Endometrial microvascular endothelial cells (primary cell): ENCODE measurements around the gene ZBTB7C. TPM values are rescaled to one million over a fixed set of nuclear protein-coding genes. Genes with fewer than 3 reads are reported as not detected.

Source experiments
- in situ Hi-C: cut with HindIII; loops from 2 replicates; pipeline ENCODE4 v1.10.0; 2017; ENCODE audit warnings: low sequenced_read_pairs, low pct_unique_long_range_greater_than_20kb; ENCODE audit errors: inconsistent ontology term
- total RNA-seq: library from RNA; depleted of rRNA; stranded (reverse); fragments of >200 nt; gene quantifications from one replicate; pipeline ENCODE4 v1.2.3, GENCODE V29; 2015; ENCODE audit errors: inconsistent ontology term

Gene ZBTB7C
- total RNA-seq, 1 donor from 2014 or later = not detected

DNA sequence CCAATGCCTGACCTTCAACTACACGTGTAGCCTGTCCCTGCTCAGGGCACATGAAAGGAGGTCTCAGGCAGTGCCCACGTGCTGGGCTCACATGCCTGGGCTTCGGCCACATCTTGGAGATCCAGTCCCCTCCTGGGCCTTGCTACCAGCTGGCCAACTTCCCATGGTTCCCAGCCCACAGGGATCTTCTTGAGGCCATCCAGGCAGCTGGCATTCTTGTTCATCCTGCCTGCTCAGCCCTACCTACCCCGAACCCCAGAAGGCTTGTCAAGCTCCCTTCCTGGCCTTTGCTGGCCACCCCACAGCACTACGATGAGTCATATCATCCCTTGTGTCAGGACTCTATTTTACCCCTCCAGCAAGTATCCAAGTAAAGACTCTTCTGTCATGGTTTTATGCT, 97.1 kb downstream of the ZBTB7C start:
- in situ Hi-C loops = no loop called here

DNA sequence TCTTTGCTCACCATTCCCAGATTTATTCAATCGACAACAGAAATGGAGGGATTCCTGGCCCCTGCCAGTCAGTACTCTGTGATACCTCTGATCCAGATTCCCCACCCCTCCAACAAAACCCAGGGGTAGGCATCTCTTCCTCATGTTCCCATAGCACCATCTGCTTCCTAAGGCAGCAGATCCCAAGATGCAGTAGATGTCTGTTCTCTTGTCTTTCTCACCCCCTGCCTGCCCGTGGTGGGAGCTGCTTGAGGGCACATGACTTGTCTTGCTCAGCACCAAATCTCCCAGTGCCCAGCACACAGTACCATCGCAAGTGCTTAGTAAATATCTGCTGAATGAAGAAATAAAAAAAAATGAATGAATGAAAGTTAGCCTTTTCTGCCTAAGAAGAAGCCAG, 98.2 kb downstream of the ZBTB7C start:
- in situ Hi-C loops = no loop called here

DNA sequence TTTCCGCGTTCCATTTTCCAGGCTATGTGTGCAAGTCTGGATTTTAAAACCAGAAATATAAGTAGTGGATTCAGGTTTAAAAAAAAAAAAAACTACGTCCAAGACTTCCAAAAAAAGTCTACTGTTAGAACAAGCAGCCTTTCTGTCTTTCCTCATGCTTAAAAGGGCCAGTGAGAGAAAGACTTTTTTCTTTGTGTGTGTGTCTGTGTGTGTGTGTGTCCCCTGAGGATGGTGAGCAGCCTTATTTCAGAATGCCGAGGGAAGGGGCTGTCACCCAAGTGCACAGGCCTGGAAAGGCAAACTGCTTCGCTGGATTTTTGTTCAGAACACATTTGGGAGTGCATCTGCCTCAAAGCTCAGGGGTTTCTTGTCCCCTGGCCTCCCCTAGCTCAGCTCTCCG, 98.8 kb downstream of the ZBTB7C start:
- in situ Hi-C loops = no loop called here

DNA sequence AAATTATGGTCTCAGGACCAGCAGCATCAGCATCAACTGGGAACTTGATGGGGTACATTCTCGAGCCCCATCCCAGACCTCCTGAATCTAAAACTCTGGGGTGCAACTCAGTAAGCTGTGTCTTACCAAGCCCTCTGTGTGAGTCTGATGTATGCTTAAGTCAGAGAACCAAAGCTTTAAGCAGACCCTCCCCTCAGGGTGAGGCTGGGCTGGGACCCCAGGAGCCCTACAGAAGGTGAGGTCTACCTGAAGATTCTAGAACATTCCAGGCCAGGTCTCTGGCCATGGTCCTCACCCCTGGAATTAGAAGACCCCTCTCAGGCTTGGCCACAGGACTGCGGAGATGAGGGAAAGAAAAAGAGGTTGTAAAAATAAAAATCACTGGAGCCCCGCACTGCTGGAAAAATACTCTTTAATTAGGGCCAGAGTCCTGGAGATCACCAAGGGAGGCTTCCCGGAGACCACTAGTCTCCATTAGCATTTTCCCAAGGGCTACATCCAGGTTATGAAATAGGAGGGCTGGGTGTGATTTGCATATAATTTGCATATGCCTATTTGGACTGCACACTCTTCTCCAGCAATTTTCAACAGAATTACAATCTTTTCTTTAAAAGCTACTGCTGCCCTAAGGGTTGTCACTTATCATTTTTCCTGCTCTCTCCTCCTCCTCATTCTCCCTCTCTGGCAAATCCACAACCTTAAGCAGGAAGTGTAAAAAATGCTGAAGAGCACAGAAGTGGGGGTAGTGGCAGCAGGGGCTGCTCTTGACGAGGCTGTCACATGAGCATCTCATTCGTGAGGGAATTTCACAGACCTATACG, 100.2 kb downstream of the ZBTB7C start:
- in situ Hi-C loops = no loop called here

DNA sequence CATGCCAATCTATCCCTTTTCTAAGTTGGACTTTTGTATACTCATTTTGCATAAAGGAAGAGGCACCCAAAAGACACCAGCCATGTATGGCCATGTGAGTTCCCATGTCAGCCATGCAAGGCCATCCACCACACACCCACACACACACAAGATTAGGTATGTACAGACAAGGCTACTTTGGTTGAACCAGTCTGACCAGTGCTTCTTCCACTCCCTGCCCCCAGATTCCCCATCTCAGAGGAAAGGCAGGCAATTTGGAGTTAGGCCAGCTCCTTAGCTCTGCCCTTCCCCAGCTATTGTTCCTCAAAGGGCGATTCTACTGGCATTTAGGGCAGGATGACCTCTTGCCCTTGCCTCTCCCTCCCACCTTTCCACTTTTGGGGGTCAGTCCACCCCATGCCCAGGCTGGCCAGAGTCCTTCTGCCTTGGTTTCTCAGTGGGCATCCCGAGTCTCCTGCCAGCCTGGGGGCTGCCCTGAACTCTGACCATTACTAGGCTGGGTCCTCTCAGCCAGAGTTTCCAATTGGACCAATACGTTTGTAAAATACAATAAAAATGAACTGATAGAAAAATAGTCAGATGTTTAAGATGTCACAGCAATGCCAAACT, 101.1 kb downstream of the ZBTB7C start:
- in situ Hi-C loops = no loop called here

DNA sequence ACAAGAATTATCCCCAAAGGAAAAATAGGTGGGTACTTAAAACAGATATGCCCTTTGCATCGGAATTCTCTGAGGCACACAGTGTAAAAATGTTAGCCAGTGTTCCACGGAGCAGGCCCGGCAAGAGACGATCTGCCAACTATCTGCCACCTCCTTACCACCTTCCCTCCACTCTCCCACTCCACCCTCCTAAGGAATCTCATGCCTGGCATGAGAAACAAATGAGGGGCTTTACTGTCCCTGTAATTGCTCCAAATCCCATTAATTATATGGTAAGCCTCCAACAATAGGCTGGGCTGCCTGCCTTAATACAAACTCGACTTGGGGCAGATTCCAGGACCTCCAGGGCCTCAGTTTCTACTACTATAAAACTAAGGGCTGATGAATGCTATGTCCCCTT, 102.3 kb downstream of the ZBTB7C start:
- in situ Hi-C loops = no loop called here

DNA sequence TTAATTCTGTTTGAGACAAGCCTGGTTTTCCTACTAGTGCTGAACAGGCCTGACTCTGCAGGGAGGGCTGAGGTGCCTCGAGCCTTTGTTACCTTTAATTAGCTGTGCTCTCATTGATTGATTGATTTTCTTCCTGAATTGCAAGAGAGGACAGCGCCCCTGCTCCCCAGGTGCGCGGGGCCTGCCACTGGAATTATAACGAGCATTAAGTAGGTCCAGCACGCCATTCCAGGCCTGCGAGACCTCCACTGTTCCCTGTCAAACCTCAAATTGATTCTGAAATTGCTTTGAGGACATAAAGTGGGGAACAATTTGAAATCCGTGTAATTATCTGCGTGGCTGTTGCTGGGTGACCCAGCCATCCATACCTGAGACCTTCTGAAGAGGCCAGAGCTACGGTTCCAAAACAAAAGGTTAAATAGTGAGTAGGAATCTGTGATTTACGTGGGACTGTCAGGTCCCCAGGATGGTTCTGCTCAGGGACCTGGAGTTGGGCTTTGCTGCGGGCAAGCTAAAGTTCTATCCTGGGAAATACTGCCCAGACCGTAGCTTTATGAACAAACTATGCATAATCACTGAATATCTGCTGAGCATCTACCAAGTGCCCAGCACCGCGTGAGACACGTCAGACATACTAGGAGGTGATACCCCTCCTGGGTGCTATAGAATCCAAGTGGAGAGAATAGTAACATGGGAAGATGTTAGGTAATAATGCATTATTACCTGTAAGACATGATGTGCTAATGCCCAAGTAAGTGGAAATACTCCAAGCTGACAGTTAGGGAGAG, 104.1 kb downstream of the ZBTB7C start:
- in situ Hi-C loops = no loop called here

DNA sequence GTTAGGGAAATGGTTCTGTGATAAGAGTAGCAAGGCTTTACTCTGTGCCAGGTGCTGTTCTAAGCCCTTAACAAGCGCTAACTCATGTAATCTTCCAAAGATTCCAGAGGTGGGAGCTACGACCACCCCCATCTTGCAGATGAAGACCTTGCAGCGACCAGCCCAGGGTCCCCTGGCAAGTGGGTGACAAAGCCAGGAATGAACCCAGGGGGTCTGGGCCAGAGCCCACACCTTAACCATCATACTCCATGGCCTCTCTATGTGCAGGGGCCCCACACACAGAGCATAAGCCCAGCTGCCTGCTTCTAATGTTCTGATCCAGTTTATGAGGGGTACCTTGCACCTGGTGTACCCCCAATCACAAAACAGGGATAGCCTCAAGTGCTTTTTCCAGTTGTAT, 105.3 kb downstream of the ZBTB7C start:
- in situ Hi-C loops = no loop called here

DNA sequence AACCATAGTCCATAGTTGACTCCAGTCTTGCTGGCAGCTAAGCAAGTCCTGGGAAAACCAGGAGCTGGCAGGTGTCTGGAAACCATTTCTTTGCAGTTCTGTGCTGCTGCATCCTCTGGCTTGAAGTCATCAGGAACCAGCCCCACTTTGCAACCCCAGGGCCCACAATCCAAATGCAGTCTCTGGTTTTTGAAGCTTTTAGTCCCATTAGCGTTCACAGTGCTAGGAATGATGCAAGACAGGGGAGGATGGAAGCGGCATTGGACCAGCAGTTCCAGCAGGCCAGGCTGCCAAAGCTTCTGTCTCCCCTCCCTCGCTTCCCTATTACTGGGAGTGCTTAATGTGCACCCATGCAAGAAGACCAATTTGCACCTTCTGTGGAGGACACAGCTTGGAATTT, 106.4 kb downstream of the ZBTB7C start:
- in situ Hi-C loops = no loop called here

DNA sequence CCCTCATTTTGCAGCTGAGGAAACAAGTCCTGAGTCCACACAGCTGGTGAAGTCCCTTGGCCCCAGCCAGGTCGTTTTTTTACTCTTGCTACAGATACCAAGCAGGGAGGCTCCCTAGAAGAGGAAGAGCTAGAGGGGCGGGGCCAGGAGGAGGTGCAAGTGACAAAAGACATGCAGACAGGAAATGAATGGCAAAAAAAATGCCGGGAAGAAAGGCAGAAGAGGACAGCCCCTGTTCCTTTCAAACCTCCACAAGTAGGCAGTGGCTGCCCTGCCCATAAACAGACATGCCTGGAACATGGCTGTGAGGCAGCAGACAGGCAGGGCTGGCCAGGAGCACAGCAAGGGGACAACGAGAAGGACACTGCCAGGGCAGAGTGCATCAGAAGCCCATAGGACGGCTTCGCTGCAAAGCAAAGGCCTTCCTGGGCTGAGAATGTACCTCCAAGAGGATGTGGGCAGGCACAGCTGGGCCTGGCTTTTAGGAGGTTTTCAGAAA, 108.7 kb downstream of the ZBTB7C start:
- in situ Hi-C loops = no loop called here

DNA sequence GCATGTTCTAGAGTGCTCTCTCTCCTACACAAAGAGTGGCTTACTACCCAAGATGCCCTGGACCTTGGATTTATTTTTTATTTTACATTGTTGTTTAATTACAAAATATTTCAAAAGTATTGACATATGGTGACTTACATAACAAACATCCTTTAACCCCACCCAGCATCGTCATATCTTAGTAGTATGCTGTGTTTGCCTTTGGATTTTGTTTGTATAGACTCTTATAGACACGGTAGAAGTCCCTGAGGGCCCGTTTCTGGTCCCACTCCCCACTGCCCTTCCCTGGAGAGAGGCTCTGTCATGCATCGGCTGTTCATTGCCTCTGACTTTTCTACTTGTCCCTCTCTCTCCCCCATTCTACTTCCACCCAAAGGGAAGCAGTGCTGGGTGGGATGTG, 112.0 kb downstream of the ZBTB7C start:
- in situ Hi-C loops = no loop called here

DNA sequence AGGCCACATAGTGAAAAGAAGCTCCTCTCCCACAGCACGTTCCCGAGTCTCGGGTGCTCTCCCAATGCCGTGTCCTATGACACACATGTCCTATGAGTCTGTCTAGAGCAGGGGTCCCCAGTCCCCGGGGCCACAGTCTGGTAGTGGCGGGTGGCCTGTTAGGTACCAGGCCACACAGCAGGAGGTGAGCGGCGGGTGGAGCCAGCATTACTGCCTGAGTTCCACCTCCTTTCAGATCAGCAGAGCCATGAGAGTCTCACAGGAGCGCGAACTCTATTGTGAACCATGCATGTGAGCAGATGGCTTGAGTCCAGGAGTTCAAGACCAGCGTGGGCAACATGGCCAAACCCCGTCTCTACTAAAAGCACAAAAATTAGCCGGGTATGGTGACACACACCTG, 112.6 kb downstream of the ZBTB7C start:
- in situ Hi-C loops = no loop called here

DNA sequence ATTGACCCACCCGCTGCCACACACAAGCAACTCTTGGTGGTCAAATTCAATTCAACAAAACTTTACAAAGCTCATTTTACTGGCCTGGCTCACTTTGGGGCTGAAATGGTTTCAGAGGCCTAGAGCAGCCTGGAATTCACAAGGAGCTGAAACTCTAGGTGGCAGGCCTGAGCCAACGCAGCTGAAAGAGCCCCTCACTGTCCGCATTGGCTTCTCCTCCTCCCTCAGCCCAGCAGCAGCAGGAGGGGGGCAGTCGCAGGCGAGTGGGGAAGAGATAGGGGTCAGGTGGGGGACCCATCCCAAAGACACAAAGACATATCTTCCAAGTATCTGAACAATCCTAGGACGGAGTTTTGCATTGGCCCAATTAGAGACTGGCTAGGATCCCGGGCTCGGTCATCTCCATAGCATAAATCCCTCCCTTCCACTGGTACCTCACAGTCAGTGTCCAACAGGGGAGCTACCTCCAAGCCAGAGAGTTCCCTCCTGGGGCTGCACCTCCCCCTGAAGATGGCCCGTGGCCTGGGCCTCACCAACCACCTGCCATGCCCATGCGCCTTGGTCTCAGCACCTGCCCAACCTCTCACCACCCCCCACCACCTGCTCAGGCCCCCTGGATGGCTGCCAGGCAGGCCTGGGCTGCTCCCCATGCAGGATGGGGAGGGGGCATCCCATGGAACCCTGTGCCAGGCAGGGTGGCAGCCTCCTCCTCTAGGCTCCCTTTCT, 113.4 kb downstream of the ZBTB7C start:
- in situ Hi-C loops = no loop called here

DNA sequence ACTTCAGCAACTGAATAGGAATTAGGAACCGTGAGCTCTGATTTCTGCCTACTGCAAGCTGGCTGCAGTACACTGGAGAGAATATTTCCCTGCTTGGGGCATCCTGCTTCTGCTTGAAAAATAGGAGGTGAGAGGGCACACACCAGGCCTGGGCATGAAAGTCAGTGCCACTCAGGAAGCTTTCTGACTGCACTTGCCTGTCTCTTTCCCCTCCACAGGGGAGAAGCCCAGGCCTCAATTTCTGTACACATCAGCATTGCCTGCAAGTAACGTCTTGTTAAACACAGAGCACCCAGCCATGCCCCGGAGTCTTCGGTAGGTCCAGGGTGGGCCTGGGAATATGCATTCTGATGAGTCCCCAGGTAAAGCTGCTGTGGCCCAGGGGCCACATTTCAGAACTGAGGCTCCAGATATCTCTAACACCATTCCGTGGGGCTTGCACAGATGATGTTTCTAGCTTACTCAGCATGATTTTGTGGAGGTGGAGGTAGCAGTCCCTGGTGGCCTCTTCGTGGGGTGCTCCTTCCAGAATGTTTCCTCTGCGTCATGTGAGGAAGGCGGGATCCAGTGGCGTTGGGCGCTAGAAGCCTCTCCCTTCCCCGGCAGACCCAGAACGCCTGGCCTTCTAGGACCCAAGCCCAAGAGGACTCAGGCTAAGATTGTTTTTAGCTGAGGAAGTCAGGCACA, 114.1 kb downstream of the ZBTB7C start:
- in situ Hi-C loops = no loop called here

DNA sequence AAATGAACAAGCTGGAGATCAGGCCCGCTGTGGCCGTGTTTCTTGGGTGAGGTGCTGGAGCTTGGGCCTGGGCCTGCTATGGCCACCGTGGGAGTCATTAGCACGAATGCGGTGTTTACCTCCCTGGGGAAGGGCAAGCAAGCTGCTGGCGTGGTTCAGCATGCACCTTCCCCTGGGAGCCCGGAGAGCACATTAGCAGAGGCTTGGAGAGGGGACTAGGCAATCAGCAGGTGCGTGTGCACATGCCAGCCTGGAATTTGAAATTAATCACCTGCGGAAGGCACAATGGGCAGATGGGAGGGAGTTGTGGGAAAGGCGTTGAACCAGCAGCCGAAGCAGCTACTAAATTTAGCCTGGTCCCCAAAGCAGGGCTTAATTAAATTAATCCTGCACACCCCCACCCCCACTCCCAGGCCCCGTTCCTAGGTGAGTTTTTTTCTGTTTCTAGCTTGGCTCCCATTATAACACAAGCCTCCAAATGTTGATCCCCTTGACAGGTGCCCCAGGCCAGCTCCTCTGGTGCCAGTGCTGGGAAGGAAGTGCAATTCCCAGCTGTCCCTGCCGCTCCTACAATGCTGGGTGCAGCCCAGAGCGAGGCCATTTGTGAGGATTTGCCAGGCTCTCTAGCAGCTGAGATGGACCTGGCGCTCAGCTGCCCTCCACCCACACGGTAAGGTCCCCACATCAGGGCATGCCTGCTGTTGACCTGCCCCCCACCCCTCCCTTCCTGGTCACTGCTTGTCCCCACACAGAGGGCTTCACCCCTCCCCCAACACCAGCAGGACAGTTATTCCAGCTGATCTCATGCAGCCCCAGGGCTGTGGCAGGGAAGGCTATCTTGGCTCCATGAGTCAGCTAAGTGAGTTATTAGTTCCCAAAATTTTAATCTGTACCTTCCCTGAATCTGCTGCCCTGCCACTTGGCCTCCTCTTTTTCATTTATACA, 115.0 kb downstream of the ZBTB7C start:
- in situ Hi-C loops = no loop called here

DNA sequence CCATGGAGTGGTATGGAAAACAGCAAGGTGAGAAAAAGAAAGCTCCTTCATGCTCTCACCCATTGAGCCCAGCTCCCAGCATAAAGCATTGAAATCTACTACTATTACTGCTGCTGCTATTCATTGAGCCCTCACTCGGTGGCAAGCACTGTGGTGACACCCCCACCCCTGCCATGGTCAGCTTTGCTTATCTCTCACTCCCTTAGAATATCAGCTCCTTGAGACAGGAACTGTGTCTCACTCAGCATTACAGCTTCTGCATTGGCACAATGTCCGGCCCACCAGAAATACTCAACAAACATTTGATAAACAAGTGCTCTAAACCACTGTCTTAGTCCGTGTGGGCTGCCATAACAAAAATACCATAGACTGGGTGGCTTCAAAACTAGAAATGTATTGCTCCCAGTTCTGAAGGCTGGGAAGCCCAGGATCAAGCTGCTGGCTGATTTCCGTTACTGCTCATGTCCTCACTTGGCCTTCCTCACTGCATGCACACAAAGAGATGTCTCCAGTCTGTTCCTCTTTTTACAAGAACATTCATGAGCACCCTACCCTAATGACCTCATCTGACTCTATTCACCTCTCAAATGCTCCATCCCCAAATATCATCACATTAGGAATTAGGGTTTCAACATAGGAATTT, 116.3 kb downstream of the ZBTB7C start:
- in situ Hi-C loops = no loop called here

DNA sequence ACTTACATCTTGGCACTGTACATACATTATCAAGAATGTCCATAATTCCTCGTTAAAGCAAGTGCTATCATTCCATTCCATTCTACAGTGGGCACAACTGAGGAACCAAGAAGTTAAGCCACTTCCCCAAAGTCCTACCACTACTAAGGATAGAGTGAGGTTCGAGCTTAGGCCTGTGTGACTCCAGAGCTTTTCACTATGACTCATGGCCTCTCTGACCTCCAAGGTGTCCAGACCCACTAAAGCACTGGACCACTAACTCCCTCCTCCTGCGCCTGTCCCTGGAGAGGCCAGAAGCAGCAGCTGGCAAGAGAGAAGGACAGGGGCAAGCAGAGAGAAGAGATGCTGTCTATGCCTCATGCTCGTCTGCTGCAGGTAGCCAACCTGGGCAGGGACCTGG, 117.0 kb downstream of the ZBTB7C start:
- in situ Hi-C loops = no loop called here
